ENCODE data around the gene WARS2.
"Not testable (repeated sequence)": the region's sequence is repeated elsewhere in the genome, so short reads cannot be mapped to it uniquely, and the experiment has no call there.

WARS2 gene

DNA sequence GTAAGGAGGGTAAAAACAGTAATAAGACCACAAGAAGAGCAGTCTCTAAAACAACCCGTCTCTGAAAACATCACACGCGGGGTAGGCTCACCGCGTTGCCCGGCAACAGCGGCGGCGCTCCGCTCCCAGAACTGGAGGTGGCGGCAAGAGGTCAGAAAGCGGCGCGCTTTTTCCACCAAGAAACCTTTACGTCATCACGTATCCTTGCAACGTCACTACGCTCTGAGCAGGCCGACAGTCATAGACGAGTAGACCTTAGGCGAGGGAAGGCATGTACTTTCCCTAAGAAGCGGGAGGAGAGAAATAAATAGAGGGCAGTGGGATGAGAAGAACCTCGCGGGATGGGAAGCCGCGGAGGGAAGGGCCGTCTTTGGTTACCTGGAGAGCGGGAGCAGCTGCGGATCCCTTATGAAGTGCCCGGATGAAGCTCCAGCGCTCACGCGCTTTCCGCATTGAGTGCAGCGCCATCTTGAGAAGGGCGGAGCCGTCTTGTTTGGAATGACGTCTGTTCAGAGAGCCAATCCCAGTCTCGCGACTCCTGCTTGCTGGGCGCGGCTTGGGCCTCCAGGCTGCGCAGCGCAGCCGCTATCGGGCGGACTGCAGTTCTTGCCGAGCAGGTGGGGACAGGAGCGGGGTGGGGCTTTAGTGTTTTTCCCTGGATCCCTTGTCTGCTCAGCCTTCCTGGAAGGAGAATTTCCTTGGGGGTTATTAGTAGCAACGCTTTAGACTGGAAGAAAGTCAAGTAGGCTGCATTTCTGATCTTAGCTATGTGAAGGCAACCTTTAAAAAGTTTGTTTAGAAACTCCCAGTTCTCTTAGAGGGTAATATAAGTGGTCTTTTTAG is at the start of gene WARS2:
Gene WARS2, minus strand, starts transcription at position 477 of the 843 bp plus-strand sequence. Its CDS starts 9 bp downstream, at position 468.
- peak; percentile 87 to 97 for DNase-seq

DNA sequence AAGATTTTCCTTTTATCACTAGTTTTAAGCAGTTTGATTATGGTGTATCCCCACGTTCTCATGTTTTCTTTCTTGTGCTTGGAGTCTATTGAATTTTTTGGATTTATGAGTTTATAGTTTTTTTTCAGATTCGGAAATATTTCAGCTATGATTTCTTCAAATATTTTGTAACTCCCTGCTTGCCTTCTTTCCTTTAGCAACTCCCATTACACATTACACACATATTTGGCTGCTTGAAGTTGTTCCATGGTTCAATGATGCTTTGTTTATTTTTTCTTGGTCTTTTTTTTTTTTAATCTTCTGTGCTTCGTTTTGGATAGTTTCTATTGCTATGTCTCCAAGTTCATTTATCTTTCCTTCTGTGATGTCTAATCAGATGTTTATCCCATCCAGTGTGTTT is 48.5 kb upstream of the WARS2 start:
- DNase-seq: no peak

DNA sequence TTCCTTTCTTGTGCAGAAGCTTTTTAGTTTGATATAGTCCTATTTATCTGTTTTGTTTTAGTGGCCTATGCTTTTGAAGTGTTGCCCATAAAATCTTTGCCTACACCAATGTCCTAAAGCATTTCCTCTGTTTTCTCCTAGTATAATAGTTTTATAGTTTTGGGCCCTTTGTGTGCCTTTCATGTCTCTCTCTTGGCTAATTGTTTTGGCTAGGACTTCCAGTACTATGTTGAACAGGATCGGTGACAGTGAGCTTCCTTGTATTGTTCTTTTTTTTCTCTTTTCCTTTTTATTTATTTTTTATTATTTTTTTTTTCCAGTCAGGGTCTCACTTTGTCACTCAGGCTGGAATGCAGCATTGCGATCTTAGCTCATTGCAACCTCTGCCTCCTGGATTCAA is 47.0 kb upstream of the WARS2 start:
- DNase-seq: no peak

DNA sequence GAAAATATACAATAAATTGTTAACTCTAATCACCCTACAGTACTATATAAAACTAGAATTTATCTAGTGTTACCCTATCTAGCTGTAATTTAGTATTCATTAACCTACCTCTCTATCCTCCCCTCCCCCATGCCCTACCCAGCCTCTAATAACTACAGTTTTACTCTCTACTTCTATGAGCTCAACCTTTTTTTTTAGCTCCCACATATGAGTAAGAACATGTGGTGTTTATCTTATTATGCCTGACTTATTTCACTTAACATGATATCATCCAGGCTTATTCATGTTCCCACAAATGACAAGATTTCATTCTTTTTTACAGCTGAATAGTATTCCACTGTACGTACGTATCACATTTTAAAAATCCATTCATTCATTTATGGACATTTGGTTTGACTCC is 46.0 kb upstream of the WARS2 start:
- DNase-seq: no peak

DNA sequence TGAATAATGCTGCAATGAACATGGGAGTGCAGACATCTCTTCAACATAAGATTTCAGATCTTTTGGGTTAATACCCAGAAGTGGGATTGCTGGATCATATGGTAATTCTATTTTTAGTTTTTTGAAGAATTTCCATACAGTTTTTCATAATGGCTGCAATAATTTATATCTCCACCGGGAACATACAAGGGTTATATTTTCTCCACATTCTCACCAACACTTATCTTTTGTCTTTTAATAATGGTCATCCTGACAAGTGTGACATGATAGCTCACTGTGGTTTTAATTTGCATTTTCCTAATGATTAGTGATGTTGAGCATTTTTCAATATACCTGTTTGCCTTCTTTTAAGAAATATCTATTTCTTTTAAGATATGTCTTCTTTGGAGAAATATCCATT is 44.5 kb upstream of the WARS2 start:
- DNase-seq: no peak

DNA sequence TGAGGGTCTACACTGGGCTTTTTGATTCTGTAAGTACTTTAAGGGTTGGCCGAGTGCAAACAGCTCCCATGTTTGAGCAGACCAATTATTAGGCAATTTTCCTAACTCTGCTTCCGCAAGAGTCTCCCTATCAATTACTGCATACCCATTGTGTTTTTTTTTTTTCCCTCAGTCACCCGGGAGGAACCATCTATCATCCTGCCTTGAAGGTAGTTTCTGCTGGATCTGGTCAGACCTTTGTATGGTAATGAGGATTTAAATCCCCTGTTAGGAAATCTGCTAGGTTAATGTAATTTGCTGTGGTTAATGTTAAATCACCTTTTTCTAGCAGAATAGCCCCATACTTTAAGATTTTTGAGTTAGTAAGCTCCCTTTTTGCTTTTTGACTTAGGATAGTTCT is 40.8 kb upstream of the WARS2 start:
- DNase-seq: no peak

DNA sequence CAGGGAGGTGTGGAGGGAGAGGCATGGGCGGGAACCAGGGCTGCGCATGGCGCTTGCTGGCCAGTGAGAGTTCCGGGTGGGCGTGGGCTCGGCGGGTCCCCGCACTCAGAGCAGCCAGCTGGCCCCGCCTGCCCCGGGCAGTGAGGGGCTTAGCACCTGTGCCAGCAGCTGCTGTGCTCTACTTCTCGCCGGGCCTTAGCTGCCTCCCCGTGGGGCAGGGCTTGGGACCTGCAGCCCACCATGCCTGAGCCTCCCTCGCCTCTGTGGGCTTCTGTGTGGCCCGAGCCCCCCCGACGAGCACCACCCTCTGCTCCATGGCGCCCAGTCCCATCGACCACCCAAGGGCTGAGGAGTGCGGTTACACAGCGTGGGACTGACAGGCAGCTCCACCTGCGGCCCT is 38.6 kb upstream of the WARS2 start:
- no peak for DNase-seq

DNA sequence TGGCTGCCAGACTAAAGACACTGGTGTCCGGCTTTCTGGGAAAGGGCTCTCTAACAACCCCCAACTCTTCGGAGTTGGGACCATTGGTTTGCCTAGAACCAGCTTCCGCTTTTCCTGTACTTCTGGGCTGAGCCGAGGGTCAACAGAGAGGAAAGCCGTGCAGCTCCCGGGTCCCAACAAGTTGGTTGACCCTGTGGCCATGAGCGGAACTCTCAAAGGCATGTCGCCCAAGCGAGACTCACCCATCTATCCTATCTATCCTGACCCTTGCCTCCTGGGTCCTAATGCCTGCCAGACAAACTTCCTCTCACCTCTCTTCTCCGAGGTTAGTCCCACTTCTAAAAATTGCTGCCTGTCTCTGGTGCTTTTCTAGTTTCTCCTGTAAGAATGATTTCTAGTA is 32.5 kb upstream of the WARS2 start:
- not testable (repeated sequence) for DNase-seq

DNA sequence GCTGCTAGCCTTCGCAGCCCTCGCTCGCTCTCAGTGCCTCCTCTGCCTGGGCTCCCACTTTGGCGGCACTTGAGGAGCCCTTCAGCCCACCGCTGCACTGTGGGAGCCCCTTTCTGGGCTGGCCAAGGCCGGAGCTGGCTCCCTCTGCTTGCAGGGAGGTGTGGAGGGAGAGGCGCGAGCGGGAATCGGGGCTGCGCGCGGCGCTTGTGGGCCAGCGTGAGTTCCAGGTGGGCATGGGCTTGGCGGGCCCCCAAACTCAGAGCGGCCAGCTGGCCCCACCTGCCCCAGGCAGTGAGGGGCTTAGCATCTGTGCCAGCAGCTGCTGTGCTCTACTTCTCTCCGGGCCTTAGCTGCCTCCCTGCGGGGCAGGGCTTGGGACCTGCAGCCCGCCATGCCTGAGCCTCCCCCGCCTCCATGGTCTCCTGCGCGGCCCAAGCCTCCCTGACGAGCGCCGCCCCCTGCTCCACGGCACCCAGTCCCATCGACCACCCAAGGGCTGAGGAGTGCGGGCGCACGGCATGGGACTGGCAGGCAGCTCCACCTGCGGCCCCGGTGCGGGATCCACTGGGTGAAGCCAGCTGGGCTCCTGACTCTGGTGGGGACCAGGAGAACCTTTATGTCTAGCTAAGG is 31.0 kb upstream of the WARS2 start:
- not testable (repeated sequence) for DNase-seq

DNA sequence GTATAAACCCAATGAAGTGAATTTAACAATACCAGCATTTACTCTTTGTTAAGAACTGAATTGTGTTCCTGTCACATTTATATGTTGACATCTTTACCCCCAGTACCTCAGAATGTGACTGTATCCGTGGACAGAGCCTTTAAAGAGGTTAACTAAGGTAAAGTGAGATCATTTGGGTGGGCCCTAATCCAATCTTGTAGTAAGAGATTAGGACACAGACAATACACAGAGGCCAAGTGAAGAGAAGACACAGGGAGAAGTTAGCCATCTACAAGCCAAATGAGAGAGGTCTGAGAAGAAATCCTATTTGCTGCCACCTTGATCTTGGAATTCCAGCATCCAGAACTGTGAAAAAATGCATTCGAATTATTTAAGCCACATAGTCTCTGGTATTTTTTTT is 22.9 kb upstream of the WARS2 start:
- DNase-seq: no peak

DNA sequence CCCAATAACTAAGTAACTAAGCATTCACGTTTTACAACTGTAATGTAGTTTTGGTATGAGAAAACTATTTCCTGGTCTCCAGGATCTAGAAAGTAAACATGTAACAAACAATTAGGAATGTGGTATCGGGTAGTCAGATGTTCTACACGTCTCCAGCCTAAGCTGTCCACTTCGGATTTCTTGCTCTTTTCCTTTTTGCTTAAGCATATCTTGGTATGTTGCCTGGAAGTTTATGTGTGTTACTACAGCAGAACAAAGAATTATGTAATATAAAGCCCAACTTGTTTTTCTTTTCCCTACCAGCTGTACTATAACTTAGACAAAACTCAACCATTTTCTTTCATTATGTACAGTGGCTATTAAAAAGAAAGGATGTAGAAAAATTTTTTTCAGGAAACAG is 20.4 kb upstream of the WARS2 start:
- DNase-seq: no peak

DNA sequence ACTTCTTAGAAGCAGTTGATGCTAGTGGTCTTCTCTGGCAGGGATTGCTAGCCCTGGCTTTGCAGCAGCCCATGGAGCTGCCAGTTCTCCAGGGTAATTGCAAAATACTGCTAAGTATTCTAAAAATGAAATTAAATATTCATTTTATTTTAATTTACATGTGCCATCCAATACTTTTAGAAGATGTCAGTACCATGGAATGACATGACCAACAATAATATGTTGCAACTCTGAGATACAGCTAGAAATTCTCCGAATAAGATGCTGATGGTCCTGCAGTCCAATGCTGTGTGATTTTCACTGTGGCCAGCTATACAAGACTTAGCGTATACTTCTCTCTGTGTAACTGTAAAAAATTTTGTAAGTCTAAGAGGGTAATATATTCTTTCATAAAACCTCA is 20.0 kb upstream of the WARS2 start:
- no peak for DNase-seq

DNA sequence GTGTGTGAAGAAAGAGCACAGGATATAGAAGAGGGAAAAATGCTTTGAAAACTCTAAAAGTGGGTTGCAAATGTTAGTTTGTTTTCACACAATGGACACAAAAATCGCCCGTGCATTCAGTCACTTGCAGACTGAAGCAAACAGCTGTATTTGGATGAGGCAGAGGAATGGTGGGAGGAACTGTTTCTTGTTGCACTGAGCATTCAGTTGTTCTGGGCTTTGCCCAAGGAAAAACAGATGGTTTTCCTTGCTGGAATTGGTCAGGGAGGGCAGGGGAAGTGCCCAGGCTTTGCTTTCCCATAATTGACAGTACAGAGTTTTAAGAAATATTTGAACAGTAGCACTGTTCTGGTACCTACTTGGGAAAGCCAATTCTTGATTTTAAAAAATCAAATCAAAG is 19.5 kb upstream of the WARS2 start:
- no peak for DNase-seq

DNA sequence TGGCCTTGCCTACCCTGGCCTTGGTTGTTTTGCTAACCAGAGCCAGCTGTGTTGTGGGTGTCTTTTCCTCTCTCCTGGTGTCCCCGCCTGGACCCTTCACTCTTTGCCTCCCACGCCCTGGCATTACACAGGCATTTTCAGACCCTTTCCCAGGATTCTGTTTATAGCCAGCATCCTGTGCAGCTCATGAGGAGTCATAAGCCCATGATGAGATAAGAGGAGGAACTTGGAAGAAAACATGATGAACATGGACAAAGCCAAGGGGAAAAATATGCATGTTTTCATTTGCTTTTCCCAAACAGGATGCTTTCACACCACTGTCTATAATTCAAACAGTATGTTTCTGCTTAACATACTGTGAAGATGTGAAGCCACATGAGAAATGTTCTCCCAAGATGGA is 18.7 kb upstream of the WARS2 start:
- no peak for DNase-seq

DNA sequence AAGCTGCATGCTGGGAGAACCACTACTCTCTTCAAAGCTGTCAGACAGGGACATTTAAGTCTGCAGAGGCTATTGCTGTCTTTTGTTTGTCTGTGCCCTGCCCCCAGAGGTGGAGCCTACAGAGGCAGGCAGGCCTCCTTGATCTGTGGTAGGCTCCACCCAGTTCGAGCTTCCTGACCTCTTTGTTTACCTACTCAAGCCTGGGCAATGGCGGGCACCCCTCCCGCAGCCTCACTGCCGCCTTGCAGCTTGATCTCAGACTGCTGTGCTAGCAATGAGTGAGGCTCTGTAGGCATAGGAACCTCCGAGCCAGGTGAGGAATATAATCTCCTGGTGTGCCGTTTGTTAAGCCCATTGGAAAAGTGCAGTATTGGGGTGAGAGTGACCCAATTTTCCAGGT is 16.3 kb upstream of the WARS2 start:
- not testable (repeated sequence) for DNase-seq

DNA sequence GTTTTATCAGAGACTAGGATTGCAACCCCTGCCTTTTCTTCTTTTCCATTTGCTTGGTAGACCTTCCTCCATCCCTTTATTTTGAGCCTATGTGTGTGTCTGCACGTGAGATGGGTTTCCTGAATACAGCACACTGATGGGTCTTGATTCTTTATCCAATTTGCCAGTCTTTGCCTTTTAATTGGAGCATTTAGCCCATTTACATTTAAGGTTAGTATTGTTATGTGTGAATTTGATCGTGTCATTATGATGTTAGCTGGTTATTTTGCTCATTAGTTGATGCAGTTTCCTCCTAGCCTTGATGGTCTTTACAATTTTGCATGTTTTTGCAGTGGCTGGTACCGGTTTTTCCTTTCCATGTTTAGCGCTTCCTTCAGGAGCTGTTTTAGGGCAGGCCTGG is 14.6 kb upstream of the WARS2 start:
- not testable (repeated sequence) for DNase-seq

DNA sequence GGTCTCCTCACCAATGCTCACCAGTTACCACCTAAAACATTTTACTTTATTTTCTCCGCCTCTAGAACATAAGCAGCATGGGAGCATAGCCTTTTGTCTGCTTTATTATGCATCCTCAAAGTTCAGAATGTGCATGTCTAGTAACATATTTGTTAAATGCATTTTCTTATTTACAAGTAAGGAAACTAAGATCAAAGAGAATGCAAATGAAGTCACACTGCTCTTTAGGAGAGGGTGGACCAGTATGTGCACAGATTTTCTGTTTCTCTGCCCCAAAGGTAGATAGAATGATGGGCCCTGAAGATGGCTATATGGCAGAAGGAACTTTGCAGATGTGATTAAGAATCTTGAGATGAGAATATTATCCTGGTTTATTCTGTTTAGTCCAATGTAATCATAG is 9.7 kb upstream of the WARS2 start:
- no peak for DNase-seq

DNA sequence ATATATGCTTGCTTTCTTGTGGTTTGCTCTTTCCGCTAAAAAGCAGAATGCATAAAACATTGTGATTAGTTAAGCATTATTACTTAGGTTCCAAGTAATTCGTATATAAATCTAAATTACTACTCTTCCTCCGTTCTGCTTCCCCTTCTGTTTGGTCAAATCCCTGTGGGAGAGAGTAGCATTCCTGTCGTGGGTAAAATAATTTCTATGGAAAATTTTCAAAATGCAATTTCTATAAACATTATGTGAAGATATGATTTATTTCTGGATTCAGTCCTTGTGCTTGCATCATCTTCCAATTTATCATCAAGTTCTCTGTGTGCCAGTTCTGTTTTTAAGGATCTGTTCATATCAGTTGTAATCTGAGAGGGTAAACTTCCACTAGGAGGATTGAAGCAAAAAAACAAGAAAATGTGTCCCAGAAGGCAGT is 7.2 kb upstream of the WARS2 start:
- DNase-seq: no peak

DNA sequence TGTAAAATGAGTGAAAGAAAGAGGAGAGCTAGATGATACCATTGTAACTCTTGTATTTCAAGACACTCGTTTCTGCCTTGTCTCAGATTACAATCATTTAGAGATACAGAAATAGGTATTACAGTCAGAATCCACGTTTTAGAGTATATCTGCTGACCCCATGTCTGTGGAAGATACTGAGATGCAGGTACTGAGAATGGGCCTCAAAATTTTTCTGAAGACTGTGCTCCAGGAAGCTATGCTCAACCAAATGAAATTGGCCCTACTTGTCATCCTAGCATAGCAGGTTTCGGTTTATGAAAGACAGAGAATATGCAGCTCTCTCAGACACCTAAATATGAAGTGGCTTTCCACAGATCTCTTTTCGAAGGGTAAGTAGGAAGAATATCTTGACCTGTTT is 6.0 kb upstream of the WARS2 start:
- DNase-seq: no peak

DNA sequence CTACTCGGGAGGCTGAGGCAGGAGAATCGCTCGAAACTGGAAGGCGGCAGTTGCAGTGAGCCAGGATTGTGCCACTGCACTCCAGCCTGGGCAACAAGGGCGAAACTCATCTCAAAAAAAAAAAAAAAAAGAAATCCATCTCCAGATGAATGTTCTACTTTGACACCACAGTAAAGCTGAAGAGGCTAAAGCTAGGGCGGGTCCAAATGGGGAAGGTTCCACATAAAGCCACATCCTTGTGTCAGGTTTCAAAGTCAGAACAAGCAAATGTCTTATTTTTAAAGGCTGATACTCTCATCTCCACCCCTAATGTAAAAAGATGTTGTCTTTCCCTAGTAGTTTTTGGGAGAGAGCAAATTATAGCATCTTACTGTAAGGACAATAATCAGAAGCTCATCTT is 4.4 kb upstream of the WARS2 start:
- no peak for DNase-seq

DNA sequence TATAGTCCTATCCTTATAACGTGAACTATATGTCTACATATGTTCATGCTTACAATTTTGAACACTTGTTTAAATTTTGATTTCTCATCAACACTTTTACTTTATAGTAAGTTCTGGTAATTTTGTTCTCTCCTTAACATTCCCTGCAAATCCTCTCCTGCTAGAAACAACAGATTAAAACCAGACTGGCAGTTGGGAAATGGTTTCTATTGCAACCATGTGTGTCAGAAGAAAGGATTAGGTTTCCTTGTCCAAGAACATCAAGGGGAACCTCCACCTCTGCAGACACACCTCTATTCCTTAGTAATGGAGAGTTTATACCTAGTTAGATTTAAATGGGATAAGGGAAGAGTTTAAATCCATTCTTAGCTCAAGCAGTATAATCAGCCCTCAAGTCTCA is 3.3 kb upstream of the WARS2 start:
- DNase-seq: no peak

DNA sequence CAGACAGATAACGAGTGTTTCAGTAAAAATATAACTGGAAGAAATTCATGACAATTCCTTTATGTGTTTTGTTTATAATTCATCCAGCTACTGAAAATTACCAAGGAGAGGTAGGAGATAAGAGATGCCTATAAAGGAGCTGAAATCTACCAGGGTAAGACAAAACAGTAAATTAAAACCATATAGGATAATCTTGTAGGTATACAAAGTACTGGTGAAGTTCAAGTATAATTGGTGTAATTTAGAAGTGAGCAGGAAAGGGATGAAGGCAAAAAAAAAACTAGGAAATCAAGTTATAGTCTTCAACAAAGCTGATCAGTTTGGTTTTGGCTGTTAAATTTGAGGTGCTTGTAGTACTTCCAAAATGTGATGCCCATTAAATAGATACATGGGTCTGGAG is 1.2 kb upstream of the WARS2 start:
- DNase-seq: no peak

DNA sequence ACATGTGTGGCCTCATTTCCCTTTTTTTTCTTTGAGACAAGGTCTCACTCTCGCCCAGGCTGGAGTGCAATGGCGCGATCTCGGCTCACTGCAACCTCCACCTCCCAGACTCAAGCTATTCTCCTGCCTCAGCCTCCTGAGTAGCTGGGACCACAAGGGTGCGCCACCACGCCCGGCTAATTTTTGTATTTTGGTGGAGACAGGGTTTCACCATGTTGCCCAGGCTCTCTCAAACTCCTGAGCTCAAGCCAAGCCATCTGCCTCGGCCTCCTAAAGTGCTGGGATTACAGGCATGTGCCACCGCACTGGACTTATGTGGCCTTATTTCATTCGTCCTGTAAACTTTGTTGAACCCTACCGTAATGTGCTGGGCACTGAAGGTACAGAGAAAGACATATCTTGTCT is 569 bp upstream of the WARS2 start:
- DNase-seq: no peak

DNA sequence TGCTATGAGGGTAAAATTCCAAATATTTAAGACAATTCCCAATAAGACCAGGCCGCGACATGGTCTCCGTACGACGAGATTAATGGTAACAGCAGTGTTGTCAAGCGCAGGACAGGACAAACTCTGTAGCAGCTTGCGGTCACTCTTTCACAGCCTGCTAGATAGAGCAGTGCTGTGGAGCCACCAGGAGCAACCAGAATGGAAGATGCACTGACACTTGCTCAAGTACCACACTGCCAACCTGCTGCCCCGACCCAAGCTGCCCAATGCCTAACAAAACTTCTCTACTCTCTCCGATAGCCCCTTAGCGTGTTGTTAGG is 636 bp downstream of the WARS2 start:
- DNase-seq: no peak

DNA sequence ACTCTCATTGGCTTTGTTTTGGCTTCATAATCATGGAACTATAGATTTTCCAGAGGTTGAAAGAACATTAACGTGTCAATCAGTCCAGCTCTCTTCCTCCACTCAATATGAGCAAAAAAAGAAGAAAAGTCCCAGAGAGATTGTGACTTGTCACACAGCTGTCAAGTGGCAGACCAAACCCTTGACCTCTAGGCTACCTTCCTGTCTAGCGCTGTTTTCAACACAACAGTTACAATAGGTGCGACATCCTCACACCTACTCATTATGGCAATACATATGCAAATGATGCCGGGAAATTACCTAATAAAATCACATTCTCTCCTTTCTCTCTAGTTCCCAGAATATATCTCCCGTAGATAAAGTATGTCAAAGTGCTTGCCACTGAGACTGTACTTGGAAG is 1.1 kb downstream of the WARS2 start:
- DNase-seq: no peak
